ENCODE data around the gene CYB5R3.

The CYB5R3 gene

DNA sequence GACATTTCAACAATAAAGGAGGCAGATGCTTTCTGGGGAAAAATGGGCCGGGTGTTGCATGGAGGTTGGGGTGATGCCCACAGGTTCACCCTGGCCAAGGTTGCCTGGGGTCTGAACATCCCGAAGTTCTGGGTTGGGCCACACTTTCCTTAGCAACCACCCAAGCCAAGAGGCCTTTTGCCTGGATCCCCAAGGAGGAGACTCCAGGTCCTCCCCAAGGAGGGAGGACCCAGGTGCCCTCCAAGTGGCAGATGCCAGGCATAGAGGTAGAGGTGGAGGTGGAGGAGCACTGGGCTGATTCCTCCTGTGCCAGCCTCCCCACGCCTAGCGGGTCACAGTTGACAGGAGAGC, 1.2 kb downstream of the CYB5R3 start:
- no peak for DNase-seq (ENCODE audit: low read depth, low spot score)
- peak overlapping the region; percentile 75 for H3K4me3 ChIP-seq (ENCODE audit: low read length)

DNA sequence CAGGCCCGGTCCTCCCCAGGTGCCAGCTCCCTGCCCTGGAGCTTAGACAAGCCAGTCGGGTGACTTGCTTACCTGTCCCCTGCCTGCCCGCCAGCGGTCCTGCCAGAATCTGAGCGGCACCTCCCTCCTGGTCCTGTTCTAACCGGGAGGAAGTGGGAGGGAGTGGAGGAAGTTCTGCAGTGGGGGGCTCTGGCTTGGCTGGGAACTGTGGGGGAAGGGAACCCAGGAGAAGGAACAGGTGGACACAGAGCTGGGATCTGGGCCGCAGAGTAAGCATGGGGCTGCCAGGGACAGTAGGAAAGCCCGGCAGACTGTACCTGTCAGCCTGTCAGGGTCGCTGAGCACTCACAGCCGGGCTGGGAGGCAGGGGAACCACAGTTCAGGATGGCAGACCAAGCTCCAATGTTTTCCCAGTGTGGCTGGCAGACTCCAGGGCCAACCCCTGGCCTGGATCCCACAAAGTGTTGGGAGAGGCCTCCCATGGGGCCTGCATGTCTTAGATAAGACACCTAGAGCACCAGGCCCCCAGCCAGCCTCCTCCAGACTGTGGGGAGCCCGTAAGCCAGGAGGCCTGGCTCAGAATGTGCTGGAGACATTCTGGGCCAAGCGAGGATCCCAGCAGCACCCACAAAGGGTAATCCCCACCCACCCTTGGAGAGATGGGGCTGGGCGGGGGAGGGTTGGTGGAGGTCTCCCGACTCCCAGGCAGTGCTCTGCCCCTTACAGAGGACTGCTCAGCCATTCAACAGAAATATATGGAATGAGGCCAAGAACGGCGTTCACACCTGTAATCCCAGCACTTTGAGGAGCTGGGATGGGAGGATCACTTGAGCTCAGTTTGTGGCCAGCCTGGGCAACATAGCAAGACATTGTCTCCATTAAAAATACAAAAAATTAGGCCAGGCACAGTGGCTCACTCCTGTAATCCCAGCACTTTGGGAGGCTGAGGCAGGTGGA, 2.3 kb downstream of the CYB5R3 start:
- DNase-seq (ENCODE audit: low read depth, low spot score): no peak
- H3K4me3 ChIP-seq (ENCODE audit: low read length): no peak overlapping the region

DNA sequence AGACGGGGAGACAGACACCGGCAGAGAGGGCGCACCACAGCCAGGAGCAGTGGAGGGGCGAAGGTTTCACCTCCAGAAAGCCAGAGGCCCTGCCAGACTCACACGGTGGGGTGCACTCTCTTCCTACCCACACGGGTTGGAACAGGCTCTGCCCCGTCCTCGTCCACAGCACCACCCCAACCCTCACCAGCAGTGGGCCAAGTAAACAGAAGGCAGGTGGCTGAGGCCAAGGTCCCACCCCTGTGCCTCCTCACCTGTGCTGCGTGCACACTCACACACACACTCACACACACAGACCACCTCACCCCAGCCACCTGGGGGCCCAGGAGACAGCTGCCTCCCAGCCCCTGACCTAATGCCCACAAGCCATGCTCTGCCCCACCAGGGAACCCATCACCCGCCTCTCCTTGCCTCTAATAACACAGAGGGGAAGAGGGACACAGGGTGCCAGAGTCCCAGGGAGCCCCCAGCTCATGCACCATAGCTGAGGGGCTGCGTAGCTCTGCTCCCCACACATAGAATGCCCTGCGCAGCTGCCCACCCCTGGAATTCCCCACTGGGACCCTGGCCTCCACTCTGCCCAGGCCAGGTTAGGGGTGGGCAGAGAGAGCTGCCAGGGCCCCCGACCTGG, 3.1 kb downstream of the CYB5R3 start:
- no peak overlapping the region for H3K4me3 ChIP-seq (ENCODE audit: low read length)
- DNase-seq (ENCODE audit: low read depth, low spot score): no peak

DNA sequence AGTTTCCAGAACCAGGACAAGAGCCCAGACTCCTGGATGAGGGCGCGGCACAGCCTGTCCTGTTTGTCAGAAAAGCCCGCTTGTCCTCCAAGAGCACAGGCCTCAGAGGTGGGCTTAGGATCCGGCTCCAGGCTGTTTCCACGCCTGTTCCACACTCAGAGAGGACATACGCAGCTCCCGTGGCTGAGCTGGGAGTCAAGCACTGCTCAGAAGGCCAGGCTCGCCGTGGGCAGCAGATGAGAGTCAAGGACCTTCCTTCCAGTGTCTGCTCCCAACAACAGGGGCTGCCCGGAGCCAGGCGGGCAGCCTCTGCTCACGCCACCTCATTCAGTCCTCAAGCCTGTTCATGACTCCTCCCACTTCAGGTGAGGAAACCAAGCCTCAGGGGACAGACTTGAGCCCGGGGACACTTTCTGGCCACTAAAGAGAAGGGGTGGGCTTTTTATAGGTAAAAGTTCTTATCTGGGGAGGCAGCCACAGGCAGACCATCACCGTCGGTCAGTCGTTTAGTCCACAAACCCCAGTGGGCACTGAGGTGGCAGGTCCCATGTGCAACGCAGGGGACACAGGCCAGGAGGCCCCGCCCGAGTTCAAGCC, 3.8 kb downstream of the CYB5R3 start:
- no peak overlapping the region for H3K4me3 ChIP-seq (ENCODE audit: low read length)
- DNase-seq (ENCODE audit: low read depth, low spot score): no peak

DNA sequence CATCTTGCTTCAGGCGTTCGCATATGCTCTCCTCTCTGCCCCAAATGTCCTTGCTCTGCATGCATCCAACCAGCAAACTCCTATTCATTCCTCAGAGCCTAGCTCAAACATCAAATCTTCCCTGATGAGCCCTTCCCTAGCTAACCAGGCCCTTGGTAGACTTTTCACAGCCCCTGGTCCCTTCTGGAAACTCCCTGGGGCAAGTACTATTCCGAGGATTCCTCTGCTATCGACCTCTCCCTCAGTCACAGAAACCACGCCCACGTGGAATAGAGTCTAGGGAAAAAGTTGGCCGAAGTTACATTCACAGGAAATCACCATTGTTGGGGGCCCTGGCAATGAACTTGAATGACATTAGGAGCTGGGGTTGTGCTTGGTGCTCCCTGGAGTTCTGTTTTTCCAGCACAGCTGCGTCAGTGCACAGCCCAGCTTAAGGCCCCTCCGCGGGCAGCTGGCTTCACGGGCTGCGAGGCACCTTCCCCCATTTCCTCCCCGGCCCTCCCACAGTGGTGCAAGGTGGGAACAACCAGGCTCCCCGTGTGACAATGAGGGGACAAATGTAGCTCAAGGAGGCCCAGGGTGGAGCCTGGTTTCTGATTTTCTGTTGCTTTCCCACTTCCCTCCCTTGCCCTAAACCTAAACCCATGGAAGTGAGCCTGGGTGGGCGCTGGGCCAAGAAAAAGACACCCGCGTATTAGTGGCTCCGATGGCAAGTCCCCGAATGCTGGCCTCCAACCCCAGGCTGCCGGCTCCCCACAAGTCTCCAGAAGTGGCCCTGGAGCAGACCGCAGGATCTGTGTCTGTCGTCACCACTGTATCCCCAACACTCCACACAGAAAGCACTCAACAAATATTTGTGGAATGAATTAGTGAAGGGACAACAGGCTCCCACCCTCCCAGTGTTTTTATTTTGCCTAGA, 4.5 kb downstream of the CYB5R3 start:
- H3K4me3 ChIP-seq (ENCODE audit: low read length): no peak overlapping the region

DNA sequence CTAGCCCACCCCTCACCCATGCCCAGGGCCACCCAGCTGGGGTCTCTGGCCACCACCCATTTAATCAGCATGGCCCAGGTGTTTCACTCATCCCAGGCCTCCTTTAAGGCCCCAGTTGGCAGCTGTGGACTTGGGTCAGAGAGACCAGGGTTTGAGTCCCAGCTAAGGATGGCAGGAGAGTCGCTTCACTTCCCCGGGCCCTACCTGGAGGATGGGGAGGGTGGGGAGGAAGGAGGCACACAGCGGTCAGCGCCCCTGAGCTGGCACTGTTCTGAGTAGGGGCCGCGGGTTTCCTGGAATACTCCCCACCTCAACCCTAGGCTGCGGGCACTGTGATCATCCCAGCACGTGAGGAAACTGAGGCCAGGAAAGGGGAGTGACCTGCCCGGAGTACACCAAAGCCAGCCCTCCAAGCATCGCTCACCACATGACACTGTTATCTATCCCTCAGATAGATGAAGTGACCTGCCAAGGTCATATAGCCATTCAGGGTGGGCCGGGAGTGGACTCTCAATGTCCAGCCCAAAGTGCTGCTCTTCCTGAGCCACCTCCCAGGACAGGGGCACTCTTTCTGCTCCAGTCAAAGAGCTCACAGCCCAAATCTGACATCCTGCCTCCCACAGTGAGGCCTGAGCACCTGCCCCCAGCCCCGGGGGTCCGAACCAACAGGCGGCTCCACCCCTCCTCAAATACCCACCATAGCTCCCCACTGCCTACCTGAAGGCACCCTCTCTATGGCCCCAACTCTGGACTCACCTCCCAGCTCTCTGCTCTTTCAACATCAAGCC, 5.4 kb downstream of the CYB5R3 start:
- DNase-seq (ENCODE audit: low read depth, low spot score): no peak

More for the DNA sequence above, 4.5 kb downstream of the CYB5R3 start:
- no peak for DNase-seq (ENCODE audit: low read depth, low spot score)

DNA sequence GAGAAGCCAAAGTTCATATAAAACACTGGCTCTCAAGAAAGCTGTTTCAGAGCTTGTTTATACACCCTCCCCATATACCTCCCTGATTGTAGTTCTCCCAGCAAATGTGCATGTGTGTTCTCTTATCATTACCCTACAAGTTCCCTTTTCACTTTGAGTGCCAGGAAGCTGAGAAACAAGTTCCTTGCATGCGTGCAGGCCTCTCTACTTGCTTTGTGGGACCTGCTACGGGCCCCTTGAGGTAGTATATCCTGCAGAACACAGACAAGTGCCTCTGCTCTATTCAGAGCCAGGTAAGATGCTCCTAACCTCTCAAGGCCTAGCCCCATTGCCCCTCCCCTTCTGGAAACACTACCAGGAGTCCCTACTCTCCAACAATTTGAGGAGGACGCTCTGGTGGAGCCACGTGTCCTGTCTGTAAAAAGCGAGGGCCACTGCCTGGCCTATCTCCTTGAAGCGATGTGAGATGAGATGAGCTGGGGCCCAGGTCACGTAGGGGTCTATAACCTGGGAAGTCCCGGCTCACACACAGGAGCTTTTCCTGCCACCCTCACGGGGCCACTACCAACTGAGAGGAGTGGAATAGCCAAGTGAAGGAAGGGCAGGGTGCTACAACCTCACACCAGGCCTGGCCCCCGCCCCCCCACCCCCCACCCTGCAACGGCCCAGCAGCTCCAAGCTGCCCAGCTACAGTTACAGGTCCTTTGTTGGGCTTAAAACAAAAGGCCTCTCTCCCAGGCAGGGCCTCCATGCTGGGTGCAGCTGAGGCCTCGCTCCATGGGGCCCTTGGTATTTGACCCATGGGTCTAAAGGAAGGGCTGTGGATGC, 6.2 kb downstream of the CYB5R3 start:
- no peak overlapping the region for H3K4me3 ChIP-seq (ENCODE audit: low read length)
- DNase-seq (ENCODE audit: low read depth, low spot score): no peak

More for the DNA sequence above, 5.4 kb downstream of the CYB5R3 start:
- H3K4me3 ChIP-seq (ENCODE audit: low read length): no peak overlapping the region

DNA sequence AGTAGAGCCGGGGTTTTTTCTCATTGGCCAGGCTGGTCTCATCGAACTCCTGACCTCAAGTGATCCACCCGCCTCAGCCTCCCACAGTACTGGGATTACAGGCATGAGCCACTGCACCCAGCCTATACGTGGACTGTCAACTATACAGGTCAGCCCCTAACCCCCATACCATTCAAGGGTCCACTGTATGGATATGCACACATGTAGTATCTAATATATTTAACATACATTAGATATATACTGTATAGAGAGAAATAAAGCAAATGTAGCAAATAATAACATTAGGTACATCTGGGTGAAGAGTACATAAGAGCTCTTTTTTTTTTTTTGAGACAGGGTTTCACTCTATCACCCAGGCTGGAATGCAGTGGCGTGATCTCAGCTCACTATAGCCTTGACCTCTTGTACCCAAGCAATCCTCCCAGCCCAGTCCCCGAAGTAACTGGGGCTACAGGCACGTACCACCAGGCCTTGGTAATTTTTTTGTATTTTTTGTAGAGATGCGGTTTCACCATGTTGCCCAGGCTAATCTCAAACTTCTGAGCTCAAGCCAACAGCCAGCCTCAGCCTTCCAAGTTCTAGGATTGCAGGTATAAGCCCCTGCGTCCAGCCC, 7.3 kb downstream of the CYB5R3 start:
- DNase-seq (ENCODE audit: low read depth, low spot score): no peak
- H3K4me3 ChIP-seq (ENCODE audit: low read length): no peak overlapping the region

DNA sequence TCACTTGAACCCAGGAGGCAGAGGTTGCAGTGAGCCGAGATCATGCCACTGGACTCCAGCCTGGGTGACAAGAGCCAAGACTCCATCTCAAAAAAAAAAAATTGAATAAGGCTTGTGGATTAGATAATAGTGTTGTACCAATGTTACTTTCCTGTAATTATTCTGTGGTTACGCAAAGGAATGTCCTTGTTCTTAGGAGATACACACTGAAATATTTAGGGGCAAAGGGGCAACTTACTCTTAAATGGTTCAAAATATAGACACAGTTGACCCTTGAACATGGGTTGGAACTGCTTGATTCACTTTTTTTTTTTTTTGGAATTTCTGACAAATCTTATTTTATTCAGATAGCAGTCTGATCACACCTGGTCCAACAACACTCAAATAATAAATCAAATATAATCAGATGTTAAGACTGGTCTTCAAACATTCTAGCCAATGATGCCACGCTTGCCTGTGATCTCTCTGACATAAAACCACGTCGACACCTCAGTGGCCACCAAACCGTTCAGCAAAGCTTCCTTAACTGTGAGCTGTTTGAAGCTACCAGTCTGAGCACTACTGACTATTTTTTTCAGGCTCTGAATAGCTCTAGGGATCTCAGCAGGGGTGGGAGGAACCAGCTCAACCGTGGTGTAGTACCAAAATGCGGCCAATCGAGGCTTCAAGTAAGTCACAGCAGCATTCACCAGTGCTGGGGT, 9.5 kb downstream of the CYB5R3 start:
- DNase-seq (ENCODE audit: low read depth, low spot score): no peak
- no peak overlapping the region for H3K4me3 ChIP-seq (ENCODE audit: low read length)

DNA sequence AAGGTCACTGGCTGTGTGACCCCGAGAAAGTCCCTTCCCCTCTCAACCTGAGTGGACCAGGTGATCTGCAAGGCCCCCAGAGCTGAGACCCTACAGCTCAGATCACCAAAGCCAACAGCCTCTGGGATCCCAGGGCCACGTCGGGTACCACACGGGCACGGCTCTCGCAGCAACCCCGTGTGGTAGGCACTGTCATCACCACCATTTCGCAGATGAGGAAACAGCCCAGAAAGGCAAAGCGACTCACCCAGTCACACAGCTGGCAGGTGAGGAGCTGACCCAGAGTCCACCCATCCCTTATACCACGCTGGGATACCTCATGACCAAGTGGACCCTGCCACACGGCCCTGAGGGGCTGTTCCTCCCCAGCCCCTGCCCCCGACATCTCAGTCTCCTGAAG, 11.6 kb downstream of the CYB5R3 start:
- no peak overlapping the region for H3K4me3 ChIP-seq (ENCODE audit: low read length)
- DNase-seq (ENCODE audit: low read depth, low spot score): no peak

DNA sequence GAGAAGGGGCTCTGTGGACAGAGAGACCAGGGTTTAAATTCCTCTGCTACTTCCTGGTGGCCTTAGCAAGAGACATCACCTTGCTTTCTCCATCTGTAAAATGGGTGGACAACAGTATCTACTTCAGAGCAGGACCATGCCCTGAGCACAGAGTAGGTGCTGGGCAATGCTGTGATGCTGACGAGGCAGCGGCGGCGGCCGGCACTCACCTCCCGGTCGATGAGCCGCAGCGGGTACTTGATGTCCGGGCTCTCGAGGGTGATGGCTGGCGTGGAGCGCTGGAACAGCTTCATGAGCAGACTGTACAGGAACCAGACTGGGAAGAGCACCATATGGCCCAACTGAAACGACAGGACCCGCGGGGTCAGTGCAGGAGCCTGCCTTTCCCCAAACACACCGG, 12.7 kb downstream of the CYB5R3 start:
- no peak for DNase-seq (ENCODE audit: low read depth, low spot score)
- no peak overlapping the region for H3K4me3 ChIP-seq (ENCODE audit: low read length)

DNA sequence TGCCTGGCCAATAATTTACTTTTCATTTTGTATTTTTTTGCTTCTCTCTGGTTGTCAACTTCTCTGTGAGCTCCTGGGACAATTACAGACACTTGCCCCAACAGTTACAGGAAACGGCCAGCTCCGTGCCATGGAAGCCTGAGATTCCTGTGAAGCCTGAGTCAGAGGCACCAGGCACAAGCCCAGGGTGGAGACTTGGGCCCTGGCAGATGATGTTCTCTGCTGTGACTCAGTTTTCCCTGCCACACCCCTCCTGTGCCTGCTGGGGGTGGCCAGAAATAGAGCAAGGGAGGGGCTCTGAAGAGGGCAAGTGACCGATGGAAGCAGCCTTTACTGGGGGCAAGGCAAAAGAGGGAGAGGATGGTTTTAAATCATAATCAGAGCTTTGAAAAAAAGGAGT, 13.7 kb downstream of the CYB5R3 start:
- no peak overlapping the region for H3K4me3 ChIP-seq (ENCODE audit: low read length)
- DNase-seq (ENCODE audit: low read depth, low spot score): no peak

DNA sequence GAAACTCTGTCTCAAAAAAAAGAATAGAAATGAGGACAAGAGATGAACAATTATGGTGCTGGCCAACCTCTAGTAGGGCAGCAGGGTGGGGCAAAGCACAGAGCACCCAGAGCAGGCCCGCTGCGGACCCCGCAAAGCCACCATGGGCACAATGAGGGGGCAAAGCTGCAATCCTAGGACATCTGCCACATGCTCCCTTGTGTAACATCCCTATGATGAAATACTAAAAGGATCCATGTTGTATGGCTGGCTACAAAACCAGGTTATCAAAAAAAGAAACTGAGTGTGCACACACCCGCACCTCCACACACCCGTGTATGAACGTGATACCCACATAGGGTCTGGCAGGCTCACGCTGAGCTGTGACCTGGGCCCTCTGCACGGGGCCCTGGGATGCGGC, 16.2 kb downstream of the CYB5R3 start:
- H3K4me3 ChIP-seq (ENCODE audit: low read length): no peak overlapping the region
- DNase-seq (ENCODE audit: low read depth, low spot score): no peak

DNA sequence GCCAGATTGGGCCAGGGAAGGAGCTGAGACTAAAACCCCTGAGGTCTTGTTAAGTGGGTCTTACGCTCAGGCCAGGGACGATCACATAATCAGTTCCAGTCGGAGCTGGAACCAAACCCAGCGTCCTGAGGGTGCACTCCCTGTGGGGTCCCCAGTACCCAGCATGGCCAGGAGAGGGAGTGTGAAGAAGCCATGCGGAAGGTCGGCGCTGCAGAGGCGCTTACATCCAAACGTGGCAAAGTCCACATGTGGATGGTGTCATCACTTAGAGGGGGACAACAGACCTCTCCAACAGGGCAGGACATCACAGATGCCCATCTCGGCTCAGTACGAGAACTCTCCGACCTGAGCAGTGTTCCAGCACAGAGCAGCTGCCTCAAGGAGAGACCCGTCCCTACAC, 17.1 kb downstream of the CYB5R3 start:
- H3K4me3 ChIP-seq (ENCODE audit: low read length): no peak overlapping the region
- no peak for DNase-seq (ENCODE audit: low read depth, low spot score)

DNA sequence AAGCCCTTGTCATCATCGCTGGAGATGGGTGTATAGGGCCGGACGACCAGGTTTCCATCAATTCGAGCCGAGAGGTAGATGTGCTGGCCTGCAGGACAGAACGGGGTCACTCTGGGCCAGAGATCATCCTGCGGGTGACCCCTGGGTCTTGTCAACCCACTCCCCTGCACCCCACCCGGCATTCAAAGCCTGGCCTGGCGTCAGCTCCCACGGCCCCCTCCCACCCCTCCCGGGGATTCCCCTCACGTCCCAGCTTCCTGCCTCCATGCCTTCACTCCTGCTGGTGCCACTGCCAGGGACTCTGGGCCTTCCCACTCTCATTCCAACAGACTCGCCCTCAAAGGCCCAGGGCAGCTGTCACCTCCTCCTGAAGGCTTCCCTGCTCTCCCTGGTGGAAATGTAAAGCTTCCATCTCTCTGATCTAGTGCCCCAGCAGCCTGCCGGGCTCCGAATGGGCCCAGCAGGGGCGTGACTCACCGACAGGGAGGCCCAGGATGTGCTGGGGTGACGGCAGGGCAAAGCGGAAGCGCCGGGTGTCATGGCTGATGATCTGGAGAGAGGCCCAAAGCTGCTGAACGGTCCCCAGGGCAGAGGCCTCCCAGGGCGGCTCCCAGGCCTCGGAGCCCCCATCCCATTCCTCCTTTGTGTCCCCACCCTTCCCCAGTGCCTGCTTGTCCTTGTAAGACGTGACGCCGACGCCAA, 18.1 kb downstream of the CYB5R3 start:
- DNase-seq (ENCODE audit: low read depth, low spot score): no peak
- no peak overlapping the region for H3K4me3 ChIP-seq (ENCODE audit: low read length)

DNA sequence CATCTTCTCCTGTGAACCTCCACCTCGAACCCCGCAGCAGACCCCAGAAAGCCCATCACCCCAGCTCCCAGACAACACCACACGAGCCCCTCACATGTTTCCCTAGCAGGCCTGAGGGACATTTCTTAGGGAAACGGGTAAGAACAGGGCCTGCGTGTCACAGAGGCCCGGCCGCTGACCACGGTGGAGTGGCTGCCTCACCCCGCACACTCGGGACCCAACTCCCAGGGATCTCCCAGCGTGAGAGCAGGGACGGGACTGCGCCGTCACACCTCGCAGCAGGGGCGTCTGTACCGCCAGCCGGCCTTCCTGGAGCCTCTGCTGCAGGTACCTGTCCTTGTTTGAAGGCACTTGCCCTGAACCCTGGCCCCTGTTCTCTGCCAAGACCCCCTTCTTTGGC, 19.0 kb downstream of the CYB5R3 start:
- no peak for DNase-seq (ENCODE audit: low read depth, low spot score)

More for the DNA sequence above, 19.0 kb downstream of the CYB5R3 start:
- H3K4me3 ChIP-seq (ENCODE audit: low read length): no peak overlapping the region
